Nephron progenitor cell (in vitro differentiated cells): ENCODE results near the gene FAM120A.

Experiments used
- DNase-seq: peaks from one replicate; pipeline ENCODE4 v3.0.0; 2021
- H3K27ac Mint-ChIP-seq: 2 replicates; pipeline ENCODE4 v1.8.0; 2021; ENCODE audit warnings: mild to moderate bottlenecking, moderate library complexity, mixed read lengths
- H3K27me3 Mint-ChIP-seq: 2 replicates; pipeline ENCODE4 v1.8.0; 2021; ENCODE audit warnings: mild to moderate bottlenecking, low read depth, mixed read lengths; ENCODE audit not compliant: poor library complexity
- H3K36me3 Mint-ChIP-seq: 2 replicates; pipeline ENCODE4 v1.8.0; 2021; ENCODE audit warnings: low read depth, mixed read lengths
- H3K4me1 Mint-ChIP-seq: 2 replicates; pipeline ENCODE4 v1.8.0; 2021; ENCODE audit warnings: mixed read lengths
- H3K4me3 Mint-ChIP-seq: 2 replicates; pipeline ENCODE4 v1.8.0; 2021; ENCODE audit warnings: mild to moderate bottlenecking, moderate library complexity, mixed read lengths
- H3K9me3 Mint-ChIP-seq: 2 replicates; pipeline ENCODE4 v1.8.0; 2021; ENCODE audit warnings: mild to moderate bottlenecking, moderate library complexity, mixed read lengths
- TF ChIP-seq, protein P1 (sequence below): fragments of 200-600 bp; sonication (generic); IDR thresholded peaks from 2 replicates; pipeline ENCODE4 v1.5.0; 2021; ENCODE audit warnings: antibody characterized with exemption

Gene FAM120A

GRCh38 chr9:93587651-93588347 is 136.3 kb downstream of the FAM120A start:
- TF ChIP-seq, protein P1, sequence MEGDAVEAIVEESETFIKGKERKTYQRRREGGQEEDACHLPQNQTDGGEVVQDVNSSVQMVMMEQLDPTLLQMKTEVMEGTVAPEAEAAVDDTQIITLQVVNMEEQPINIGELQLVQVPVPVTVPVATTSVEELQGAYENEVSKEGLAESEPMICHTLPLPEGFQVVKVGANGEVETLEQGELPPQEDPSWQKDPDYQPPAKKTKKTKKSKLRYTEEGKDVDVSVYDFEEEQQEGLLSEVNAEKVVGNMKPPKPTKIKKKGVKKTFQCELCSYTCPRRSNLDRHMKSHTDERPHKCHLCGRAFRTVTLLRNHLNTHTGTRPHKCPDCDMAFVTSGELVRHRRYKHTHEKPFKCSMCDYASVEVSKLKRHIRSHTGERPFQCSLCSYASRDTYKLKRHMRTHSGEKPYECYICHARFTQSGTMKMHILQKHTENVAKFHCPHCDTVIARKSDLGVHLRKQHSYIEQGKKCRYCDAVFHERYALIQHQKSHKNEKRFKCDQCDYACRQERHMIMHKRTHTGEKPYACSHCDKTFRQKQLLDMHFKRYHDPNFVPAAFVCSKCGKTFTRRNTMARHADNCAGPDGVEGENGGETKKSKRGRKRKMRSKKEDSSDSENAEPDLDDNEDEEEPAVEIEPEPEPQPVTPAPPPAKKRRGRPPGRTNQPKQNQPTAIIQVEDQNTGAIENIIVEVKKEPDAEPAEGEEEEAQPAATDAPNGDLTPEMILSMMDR, result peak; percentile 19

GRCh38 chr9:93588641-93589609 is 137.4 kb downstream of the FAM120A start:
- Mint-ChIP-seq H3K27me3 (peaks cover 4% of the 10 kb centered on the region), H3K27ac (peak overlapping the region; percentile 90), H3K36me3 (peaks cover 14% of the 10 kb centered on the region), H3K4me1 (peaks cover 78% of the 10 kb centered on the region), H3K9me3 (peaks cover 15% of the 10 kb centered on the region), H3K4me3 (peak overlapping the region; percentile 68)
- TF ChIP-seq, protein P1, result no peak
- DNase-seq, result no peak

More at GRCh38 chr9:93587651-93588347, 136.3 kb downstream of the FAM120A start:
- DNase-seq, result no peak
- Mint-ChIP-seq H3K36me3 (peaks cover 23% of the 10 kb centered on the region), H3K9me3 (peaks cover 23% of the 10 kb centered on the region), H3K27me3 (peaks cover 4% of the 10 kb centered on the region), H3K27ac (no peak overlapping the region), H3K4me3 (peak overlapping the region; percentile 38), H3K4me1 (peaks cover 70% of the 10 kb centered on the region)

DNA sequence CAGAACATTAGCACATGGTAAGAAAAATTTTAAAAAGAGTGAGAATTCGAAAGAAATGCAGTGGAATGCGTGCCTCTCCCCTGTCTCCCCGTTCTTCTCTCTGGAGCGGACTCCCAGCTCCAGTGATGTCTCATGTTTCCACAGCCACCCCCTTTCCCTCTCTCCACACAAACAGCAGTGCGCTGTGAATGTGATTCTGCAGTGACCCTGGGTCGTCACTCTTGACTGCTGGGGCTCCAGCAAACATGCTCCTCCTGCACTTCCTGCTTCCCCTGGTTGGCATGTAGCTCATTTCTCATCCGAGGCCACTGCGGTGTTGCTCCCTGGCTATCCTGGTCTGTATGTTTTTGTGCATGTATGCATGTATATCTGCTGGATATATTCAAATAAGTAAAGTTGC is 138.2 kb downstream of the FAM120A start:
- Mint-ChIP-seq H3K36me3 (peaks cover 7% of the 10 kb centered on the region), H3K4me1 (peaks cover 84% of the 10 kb centered on the region), H3K9me3 (peaks cover 7% of the 10 kb centered on the region), H3K27ac (peak overlapping the region; percentile 90), H3K4me3 (peak overlapping the region; percentile 68), H3K27me3 (peaks cover 6% of the 10 kb centered on the region)
- TF ChIP-seq, protein P1, result no peak
- peak; percentile 68 for DNase-seq

GRCh38 chr9:93590609-93591234 is 139.2 kb downstream of the FAM120A start:
- H3K27me3 Mint-ChIP-seq, result peaks cover 6% of the 10 kb centered on the region
- peak overlapping the region; percentile 73 for H3K27ac Mint-ChIP-seq
- H3K9me3 Mint-ChIP-seq, result no peaks in the 10 kb centered on the region
- H3K4me3 Mint-ChIP-seq, result peak overlapping the region; percentile 36
- H3K36me3 Mint-ChIP-seq, result peaks cover under 1% of the 10 kb centered on the region
- no peak for DNase-seq
- TF ChIP-seq, protein P1, result no peak
- H3K4me1 Mint-ChIP-seq, result peaks cover 83% of the 10 kb centered on the region

DNA sequence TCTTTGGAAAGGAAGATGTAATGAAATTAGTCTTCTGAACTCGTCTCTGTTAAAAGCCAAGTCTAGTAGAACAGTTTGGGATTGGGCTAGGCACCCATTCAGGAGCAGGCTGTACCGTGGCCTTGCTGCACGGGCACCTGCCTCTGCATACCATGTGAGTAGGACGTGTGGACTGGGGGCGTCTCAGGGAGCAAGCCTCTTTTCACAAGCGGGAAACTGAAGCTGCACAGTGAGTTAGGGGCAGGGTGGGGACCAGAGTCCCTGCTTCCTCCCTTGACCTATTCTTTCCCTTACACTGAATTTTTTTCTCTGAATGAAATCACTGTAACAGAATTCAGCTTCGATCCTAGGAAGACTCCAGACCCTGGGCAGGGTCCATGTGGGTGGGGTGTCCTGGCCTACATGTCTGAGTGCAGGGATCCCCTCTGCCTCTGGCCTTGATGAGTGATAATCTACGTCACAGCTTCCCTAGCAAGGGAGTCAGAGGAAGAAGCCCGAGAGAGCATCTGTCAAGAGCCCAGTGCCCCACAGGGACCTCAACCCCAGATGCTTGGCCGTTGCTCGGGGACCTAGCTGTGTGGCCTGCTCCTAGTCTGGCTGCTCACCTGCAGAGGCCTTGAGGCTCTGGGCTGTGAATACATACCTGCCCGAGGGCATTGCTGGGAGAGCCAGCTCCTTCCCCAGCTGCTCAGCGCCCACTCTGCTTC is 140.0 kb downstream of the FAM120A start:
- H3K36me3 Mint-ChIP-seq, result peaks cover 4% of the 10 kb centered on the region
- TF ChIP-seq, protein P1, result no peak
- no peaks in the 10 kb centered on the region for H3K9me3 Mint-ChIP-seq
- H3K27me3 Mint-ChIP-seq, result peaks cover 6% of the 10 kb centered on the region
- peaks cover 84% of the 10 kb centered on the region for H3K4me1 Mint-ChIP-seq
- no peak overlapping the region for H3K4me3 Mint-ChIP-seq
- no peak for DNase-seq
- H3K27ac Mint-ChIP-seq, result peak overlapping the region; percentile 52
